GM18498 (cell line): ENCODE results near the gene C15orf62.

ENCODE experiments used
- ATAC-seq: cut with Tn5 transposase; IDR thresholded peaks from one replicate; pipeline ENCODE4 v1.9.1; 2021; ENCODE audit warnings: mild to moderate bottlenecking, moderate library complexity; ENCODE audit not compliant: unreplicated experiment

C15orf62 gene, protein sequence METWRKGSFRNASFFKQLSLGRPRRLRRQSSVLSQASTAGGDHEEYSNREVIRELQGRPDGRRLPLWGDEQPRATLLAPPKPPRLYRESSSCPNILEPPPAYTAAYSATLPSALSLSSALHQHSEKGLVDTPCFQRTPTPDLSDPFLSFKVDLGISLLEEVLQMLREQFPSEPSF

DNA sequence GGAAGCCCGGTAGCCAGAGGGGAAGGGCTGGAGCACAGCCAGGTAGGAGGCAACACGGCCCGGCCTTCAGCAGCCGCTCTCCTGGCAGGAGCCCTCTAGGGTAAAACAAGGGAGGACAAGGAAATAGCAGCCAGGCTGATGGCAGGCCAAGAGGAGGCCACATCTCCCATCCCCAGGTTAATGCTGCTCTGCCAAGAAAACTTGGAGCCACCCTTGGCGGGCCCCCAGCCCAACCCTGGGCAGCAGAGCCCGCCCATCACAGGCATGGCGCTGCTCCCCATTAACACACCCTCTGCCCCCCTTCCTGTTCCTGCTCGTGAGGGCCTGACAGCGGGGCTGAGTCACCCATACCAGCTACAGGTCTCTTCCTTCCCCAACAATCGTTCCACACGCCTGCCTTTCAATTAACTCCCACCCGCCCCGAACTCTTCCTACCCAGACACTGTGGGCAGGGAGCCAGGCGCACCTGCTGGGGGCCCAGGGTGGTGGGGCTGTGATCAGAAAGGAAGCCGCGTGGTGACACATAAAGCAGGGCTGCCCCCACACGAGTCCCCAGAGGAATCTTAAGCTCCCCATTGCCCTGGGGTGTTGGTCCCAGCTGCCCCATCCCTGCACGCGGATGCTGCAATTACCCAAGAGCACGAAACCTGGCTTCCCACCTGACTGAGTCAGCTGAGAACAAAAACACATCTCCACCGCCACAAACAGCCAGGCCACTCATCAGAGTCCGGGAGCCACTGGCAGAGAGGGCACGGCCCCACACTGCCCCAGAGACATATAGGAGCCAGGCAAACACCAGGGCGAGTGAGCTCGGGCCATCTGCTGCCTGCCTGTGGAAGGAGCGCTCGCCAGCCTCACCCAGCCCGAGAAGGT is at the start of gene C15orf62:
Gene C15orf62, plus strand, starts transcription at position 707 of the 873 bp plus-strand sequence. CDS start 516 bp downstream, outside the sequence.
- peak; percentile 29 for ATAC-seq

DNA sequence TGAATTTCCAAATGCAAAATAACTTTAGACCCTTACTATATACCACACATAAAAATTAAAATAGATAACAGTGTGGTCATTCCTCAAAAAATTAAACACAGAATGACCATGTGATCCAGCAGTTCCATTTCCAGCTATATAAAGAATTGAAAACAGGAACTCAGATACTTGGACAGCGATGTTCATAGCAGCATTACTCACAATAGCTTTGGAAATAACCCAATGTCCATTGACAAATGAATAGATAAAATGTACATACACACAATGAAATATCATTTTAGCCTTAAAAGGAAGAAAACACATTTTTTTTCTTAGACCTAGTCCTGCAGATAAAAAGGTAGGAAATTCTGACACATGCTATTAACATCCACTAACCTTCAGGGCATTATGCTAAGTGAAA is 48.1 kb upstream of the C15orf62 start:
- ATAC-seq = no peak

DNA sequence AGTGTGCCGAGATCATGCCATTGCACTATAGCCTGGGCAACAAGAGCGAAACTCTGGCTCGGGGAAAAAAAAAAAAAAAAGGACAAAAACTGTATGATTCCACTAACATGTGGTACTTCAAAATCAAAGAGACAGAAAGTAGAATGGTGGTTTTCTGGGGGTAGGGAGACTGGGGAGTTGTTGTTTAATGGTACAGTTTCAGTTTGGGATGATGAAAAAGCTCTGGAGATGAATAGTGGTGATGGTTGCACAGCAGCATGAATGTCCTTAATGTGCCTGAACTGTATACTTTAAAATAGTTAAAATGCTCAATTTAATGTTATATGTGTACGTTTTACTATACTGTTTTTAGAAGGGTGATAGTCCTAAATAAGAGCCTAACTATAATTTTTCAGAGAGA is 47.4 kb upstream of the C15orf62 start:
- ATAC-seq = no peak

DNA sequence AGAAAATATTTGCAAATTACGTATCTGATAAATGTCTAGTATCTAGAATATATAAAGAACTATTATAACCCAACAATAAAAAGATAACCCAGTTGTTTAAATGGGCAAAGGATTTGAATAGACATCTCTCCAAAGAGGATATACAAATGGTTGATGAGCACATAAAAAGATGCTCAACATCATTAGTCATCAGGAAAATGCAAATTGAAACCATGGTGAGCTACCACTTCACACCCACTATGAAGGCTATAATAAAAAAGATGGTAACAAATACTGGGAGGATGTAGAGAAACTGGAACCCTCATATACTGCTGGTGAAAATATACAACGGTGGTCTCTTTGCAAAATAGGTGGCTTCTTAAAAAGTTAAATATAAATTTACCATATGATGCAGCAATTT is 46.8 kb upstream of the C15orf62 start:
- ATAC-seq = no peak

DNA sequence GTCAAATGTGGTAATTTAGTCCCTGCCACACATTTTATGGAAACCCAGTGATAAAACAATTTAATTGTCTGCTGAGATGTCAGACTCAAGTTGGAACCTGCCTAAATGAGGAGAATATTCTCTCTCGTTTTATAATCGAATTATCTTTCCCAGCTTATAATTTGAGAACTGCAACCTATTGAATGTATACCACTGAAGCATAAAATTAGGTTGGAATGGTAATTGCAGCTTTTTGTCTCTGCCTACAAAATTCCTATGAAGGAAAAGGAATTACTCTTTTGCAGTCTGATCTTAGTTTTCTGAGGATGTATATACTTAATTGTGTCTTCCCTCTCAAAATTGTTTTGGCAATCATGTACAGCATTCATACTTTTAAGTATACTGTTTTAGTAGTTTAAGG is 45.9 kb upstream of the C15orf62 start:
- ATAC-seq = no peak

DNA sequence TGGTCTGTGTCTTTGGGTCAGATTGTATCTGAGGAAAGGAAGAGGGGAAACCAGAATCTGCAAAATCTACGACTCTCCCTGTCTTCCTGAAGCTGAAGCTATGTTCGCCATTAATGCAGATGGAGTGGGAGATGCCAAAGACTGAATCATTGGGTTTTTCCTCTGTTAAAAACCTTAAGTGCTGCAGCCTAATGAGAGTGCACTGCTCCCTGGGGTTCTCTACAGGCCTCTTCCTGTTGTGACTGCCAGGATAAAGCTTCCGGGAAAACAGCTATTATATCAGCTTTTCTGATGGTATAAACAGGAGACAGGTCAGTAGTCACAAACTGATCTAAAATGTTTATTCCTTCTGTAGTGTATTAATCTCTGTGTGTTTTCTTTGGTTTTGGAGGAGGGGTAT is 38.7 kb upstream of the C15orf62 start:
- no peak for ATAC-seq

DNA sequence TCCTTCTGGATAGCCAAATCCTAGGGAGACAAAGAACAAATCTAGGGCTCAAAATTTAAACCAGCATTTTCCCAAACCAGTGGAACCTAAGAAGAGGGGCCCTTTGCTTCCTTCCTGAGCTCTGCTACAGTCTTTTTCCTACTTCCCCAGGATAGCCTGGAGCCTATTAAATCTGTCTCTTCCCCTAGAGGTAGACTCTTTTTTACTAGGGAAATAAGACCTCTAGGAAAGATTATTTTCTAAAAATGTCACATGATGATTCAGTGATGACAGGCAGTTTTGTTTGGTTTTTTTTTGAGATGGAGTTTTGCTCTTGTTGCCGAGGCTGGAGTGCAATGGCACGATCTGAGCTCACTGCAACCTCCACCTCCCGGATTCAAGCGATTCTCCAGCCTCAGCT is 33.2 kb upstream of the C15orf62 start:
- no peak for ATAC-seq

DNA sequence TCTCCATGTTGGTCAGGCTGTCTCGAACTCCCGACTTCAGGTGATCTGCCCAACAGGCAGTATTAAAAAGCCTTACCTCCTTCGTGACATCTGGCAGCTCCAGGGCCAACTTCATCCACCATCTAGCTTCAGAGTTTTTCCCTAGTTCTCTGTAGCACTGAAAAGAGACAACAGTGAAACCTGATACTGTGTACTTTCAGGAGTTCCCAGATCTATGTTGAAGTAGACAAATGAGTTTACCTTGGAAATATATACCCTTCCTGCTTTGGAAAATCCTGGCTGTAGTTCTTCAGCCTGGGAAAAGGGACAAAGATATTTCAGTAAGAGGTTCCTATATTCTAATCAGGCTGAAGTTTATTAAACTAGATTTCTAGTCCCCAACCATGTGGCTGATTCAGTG is 32.7 kb upstream of the C15orf62 start:
- no peak for ATAC-seq

DNA sequence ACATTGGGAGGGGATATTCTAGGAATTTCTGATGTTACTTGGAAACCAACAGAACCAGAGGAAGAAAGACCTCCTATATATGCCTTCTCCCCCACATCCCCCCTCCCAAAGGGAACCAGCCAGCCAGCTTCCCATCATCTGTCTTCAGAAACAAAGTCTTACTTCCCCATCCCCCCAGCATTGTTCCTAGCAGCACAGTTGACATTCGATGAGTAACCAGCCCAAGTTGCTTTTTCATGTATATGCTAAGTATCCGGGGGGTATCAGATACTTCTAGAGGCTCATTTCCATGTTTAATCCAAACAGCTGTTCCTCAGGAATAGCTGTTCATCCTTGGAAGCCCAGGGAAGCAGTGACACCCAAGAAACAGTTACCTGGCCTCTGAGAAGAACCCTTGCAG is 30.7 kb upstream of the C15orf62 start:
- ATAC-seq = no peak

DNA sequence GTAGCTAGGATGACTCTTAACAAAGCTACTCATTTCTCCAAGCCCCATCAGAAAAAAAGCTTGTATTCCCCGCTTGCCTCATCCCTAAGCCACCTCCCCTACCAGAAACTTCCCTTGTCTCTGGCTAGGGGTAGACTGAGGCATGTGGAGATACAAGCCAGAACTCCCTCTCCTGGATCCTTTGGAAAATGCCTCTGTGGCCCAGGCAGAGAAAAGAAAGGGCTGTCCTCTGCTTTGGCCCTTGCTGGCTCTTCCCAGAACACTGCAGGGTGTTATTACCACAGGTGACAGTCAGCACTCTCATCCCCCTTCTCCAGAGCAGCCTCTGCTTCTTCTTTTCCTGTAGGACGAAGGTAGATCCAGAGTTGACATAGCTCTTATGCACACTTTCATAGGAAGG is 29.9 kb upstream of the C15orf62 start:
- ATAC-seq = no peak

DNA sequence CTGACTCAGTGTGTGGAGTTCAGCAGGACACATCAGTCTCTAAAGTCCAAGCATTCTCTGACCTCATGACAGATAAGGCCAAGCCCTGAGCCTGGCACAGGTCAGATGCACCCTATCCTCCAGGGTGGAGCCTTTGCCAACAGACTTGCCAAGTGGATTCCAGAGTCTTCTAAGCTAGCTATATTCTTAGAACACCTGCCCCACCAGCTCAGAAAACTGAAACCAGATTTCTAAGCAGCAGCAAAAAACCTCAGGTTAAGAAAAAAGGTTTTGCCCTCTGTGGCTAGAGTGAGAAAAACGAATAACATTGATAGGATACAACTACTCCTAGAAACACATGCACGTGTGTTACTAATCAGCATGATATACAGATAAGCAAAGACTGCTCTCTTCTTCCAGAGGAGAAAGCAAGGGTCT is 26.3 kb upstream of the C15orf62 start:
- no peak for ATAC-seq

DNA sequence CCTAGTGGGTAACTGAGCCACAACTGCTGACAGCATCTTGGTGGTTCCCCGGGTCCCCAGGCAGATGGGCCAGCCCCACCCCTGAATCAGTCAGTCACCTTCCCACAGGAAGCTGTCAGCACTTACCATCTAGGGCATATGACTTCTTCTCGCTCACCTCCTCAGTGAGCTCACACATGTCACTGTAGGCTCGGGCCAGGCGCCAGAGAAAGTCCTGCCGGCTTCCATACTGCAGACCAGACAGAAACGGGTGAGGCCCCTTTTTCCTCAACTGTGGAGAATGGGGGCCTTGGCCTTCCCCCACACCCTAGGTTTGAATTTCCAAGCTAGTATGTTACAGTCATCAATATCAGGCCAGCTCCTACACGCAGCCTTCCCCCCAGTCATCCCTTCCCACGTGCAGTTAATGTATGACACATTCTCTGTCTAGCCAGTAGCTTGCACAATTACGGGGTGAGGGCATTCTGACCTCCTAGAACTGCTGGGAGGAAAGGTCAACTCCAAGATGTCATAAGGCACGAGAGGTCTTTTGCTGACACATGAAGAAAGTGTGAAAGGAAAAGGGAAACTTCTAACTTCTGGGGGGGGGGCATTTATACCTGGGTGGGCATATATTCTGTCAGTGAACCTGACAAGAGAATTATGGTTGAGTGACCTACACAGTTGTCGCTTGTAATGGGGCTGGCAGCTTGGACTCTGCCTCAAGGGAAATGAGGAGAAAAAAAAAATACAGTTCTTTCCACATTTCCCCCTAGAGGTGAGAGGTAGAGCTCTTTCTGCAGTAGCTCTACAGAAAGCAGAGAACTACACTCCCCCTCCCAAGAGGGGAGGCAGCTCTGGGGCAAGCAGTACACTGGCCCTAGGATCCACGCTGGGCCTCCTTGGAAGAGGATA is 25.6 kb upstream of the C15orf62 start:
- no peak for ATAC-seq

DNA sequence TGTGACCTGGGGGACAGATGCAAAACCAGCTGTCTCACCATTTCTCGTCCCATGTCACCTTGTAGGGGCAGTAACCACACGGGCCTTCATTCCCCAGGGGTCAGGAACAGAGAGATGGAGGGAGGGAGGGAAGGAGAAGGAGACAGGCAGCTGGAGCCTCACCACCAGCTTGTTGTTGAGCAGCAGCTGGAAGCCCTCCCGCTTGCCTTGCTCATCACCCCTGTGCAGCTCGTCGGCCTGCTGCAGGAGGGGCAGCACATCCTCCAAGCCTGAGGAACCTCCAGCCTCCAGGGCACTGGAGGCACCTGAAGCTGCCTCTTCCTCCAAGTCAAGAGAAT is 25.0 kb upstream of the C15orf62 start:
- no peak for ATAC-seq

DNA sequence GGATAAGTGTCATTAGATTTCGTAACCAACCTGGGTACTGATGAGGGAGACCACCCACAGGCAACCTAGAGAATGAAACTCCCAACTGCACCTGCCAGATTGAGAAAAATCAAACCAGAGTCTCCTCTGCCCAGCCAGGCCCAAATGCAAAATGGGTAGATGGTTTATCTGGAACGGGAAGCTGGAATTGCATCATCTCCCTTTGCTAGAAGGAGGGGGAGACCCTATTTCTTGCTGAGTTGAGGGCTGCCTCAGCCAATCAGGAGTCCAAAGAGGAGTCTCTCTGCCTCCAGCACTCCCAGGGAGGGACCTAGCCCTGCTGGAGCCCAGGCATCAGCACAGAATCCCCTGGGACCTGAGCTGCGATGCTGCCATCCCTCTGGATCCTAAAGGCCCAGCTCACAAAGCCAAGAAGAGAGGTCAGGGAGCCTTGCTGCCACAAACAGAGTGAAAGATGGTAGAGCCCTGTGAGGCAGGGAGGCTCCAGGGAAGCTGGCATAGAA is 22.8 kb upstream of the C15orf62 start:
- no peak for ATAC-seq

DNA sequence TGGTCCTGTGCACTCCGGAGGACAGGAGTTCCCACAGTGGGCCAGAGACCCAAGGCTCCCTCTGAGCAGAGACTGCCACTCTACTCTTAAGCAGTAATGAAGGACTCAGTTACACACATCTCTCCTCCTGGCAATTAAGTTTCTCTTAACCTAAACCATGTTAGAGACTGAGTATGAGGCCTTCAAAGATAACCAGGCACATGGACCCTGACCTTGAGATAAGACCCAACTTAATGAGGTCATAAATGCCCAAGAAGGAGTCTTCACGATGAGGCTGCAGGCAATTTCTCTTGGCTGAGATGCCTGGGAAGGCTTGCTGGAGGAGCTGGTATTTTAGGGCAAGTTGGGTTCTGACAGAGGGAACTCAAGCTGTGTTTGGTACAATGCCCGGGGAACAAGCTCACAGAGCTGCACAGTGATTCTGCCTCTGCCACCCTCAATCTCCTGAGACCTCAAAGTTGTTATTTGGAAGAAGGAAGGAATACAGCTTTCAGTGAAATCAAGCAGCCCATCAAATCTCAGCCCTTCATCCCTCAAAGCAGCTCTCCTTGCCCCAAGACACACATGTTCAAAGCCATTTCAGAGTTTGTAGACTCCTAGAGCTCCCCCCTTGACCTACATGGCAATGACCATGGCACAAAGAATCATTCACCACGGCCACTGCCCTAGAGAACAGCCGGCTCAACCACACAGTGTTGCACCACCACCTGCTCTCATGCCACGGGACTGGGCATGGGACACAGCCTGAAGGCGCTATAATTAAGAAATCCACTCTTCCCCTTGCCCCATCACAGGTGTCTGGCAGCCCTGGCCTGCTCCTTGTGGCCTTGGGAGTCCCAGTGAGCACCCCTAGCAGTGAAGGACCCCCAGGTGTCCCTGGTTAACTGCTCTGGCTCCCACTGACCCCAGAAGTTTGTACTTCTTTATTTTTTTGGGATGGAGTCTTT is 21.8 kb upstream of the C15orf62 start:
- ATAC-seq = no peak

DNA sequence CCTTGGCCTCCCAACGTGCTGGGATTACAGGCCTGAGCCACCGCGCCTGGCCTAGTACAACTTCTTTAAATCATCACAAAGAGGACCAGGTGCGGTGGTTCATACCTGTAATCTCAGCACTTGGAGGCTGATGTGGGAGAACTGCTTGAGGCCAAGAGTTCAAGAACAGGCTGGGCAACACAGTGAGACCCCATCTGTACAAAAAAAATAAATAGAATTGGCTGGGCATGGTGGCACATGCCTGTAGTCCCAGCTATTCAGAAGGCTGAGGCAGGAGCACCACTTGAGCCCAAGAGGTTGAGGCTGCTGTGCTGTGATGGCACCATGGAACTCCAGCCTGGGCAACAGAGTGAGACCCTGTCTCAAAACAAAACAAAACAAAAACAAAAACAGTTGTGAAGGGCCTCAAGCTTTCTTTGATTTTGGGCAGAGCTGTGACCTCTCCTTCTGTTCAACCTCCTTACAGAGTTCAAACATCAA is 20.6 kb upstream of the C15orf62 start:
- no peak for ATAC-seq

DNA sequence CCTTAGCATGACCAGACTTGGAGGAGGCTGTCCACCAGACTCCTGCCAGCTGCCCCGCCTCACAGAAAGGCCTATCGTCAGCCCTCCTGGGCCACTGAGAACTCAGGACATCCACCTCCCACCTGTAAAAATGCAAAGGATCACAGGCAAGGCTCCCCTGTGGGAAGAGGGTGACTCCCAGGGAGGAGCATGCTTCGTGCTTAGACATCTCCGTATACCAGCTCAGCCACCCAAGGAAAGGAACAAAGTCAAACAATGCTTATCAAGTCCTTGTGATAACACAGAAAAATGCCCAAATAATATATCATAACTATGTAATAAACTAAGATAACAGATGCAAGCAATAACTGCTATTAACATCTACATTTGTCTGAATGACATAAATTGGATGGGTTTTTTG is 18.9 kb upstream of the C15orf62 start:
- no peak for ATAC-seq

DNA sequence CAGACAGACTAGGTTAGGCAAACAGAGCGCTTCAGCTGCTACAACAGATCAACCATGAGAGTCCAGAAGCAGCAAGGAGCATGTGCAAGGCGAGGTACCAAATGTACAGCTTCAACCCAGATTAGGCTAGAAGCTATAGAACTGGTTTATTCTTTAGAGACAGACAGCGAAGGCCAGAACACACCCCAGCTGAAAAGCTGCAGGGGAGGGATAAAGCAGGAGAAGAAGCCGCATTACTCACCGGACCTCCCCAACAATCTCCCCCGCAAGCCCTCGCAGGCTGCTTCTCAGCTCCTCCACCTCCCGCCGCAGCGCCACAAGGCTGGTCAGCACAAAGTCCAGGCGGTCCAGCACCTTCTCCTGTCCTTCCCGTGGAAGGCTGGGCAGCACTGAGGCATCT is 18.0 kb upstream of the C15orf62 start:
- no peak for ATAC-seq

DNA sequence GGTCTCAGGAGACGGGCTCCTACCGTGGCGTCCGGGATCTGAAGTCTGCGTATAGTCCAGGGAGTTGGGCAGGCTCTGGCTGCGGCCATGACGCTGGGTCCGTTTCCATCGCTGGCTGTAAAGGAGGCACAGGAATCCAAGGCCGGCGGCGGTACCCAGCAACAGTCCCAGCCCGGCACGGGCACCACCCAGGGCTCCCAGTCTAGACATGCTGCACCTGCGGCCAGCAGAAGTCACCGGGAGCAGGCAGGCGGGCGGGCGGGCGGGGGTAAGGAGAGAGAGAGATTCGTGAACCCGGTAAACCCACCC is 15.3 kb upstream of the C15orf62 start:
- ATAC-seq = peak; percentile 4
